Measurements from ENCODE around the gene NSRP1.

GRCh38 chr17:30074730-30075129 lies 41.9 kb upstream of the NSRP1 start:
- TF ChIP-seq CTCF (IDR thresholded peaks at IDR 0.05) (no peak), ZFX (IDR thresholded peaks at IDR 0.05; ENCODE audit: borderline replicate concordance) (no peak)

All from 22Rv1 (cell line).